Breast epithelium (tissue), 4 donors: ENCODE results near the gene NRXN3. TPM values are rescaled to one million over a fixed set of nuclear protein-coding genes. Genes with fewer than 3 reads are reported as not detected.
"Not testable (repeated sequence)": the region's sequence is repeated elsewhere in the genome, so short reads cannot be mapped to it uniquely, and the experiment has no call there.

Source experiments
- DNase-seq, 2 donors: peaks; one replicate each; pipeline ENCODE4 v3.0.0-alpha.2; 2019; ENCODE audit warnings: low spot score in 2 of 2
- H3K27ac ChIP-seq, 2 donors: fragments of 200-600 bp; sonication (generic) in 1 of 2; one replicate each; pipeline ENCODE4 v1.5.1; 2016 to 2019; ENCODE audit warnings: mild to moderate bottlenecking in 1 of 2
- H3K27me3 ChIP-seq, 2 donors: fragments of 200-600 bp; sonication (generic) in 1 of 2; one replicate each; pipeline versions ENCODE4 v1.5.1 to v1.6.0; 2017 to 2019; ENCODE audit warnings: control low read depth in 1 of 2, mild to moderate bottlenecking in 1 of 2
- H3K36me3 ChIP-seq: fragments of 200-600 bp; one replicate; pipeline ENCODE4 v1.5.1; 2019
- H3K4me1 ChIP-seq, 2 donors: fragments of 200-600 bp; sonication (generic); one replicate each; pipeline ENCODE4 v1.5.1; 2016 to 2019; ENCODE audit warnings: control low read depth in 1 of 2
- H3K4me3 ChIP-seq, 3 donors: fragments of 200-600 bp; sonication (generic); 1 replicate in 2 of 3; 2 replicates in 1 of 3; pipeline ENCODE4 v1.5.1; 2016 to 2019; ENCODE audit warnings: mild to moderate bottlenecking in 3 of 3, moderate library complexity in 2 of 3
- H3K9me3 ChIP-seq, 2 donors: fragments of 200-600 bp; sonication (generic) in 1 of 2; one replicate each; pipeline ENCODE4 v1.5.1; 2016 to 2019; ENCODE audit warnings: control low read depth in 1 of 2
- CTCF ChIP-seq, 3 donors: fragments of 450-650 bp; IDR thresholded peaks; one replicate each; pipeline ENCODE4 v1.5.1; 2016 to 2017; ENCODE audit warnings: antibody characterized with exemption in 3 of 3, mild to moderate bottlenecking in 3 of 3, moderate library complexity in 3 of 3
- POLR2A ChIP-seq: fragments of 450-650 bp; IDR thresholded peaks from one replicate; pipeline ENCODE4 v1.6.1; 2016; ENCODE audit warnings: antibody characterized with exemption, mild to moderate bottlenecking, moderate library complexity
- POLR2AphosphoS5 ChIP-seq, 3 donors: sonication (generic); formaldehyde crosslinking; IDR thresholded peaks; one replicate each; pipeline ENCODE4 v1.6.1; 2017; ENCODE audit warnings: antibody characterized with exemption in 3 of 3
- intact Hi-C: fragments of 100-400 bp; cut with DNase I; formaldehyde crosslinking; loops from one replicate; pipeline ENCODE4 v1.15.1; 2023; ENCODE audit warnings: low total_unique reads
- total RNA-seq, 3 donors: library from RNA; depleted of rRNA; stranded (reverse); fragments of >200 nt; gene quantifications; one replicate each; pipeline ENCODE4 v1.1.0, GENCODE V29; 2016

Gene NRXN3
- total RNA-seq, 3 donors from 2014 or later: 2.9 to 3.6 (median 3.5) TPM

DNA sequence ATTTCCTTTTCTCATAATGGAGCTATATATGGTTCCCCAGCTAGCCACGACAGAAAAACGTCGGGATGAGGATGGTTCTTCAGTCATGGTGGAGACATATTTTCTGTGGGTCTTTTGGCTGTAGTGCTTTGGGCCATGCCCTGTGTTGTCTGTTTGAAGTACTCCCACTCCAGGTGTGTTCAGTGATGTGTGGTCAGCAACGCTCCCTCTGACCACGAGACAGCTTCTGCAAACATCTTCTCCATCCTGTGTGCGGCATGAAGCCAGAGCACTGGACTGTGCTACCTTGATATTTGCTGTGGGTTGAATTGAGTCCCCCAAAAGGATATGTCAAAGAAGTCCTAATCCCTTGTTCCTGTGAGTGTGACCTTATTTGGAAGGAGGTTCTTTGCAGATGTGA, 931.2 kb downstream of the NRXN3 start:
- no peaks in the 10 kb centered on the region for H3K4me1 ChIP-seq
- intact Hi-C loops: no loop called here
- no peak for DNase-seq
- no peak overlapping the region for H3K4me3 ChIP-seq
- H3K9me3 ChIP-seq: no peaks in the 10 kb centered on the region
- H3K36me3 ChIP-seq: no peaks in the 10 kb centered on the region
- H3K27ac ChIP-seq: no peak overlapping the region
- no peaks in the 10 kb centered on the region for H3K27me3 ChIP-seq
- TF ChIP-seq POLR2A: no peak
- TF ChIP-seq POLR2AphosphoS5 (IDR thresholded peaks at IDR 0.05): no peak
- no peak for TF ChIP-seq CTCF (IDR thresholded peaks at IDR 0.05)

DNA sequence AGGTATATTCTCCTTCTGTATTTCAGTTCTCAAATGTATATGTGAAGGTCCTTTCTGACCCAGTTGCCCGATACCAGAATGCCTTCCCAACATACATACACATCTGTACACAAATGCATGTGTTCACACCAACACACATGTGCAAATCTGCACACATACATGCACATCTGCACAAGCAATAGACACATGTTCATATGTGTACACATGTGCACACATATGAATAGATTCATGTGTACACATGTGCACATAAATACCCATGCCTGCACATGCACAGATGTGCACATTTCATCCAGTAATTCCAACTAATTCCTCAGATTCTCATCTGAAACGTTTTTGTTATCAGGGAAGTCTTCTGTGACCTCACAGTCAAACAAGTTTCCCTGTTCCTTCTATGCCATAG, 933.6 kb downstream of the NRXN3 start:
- Histone ChIP-seq H3K27ac (no peak overlapping the region), H3K9me3 (no peaks in the 10 kb centered on the region), H3K27me3 (no peaks in the 10 kb centered on the region), H3K4me1 (no peaks in the 10 kb centered on the region), H3K4me3 (no peak overlapping the region), H3K36me3 (no peaks in the 10 kb centered on the region)
- no peak for TF ChIP-seq POLR2A
- TF ChIP-seq POLR2AphosphoS5 (IDR thresholded peaks at IDR 0.05): no peak
- no peak for TF ChIP-seq CTCF (IDR thresholded peaks at IDR 0.05)
- intact Hi-C loops: no loop called here
- DNase-seq: no peak

- H3K9me3 ChIP-seq, H3K36me3 ChIP-seq, H3K27ac ChIP-seq, intact Hi-C loops, H3K4me1 ChIP-seq, H3K27me3 ChIP-seq, DNase-seq, H3K4me3 ChIP-seq: not testable (repeated sequence)
Observed at GRCh38 chr14:79110564-79110963, 940.4 kb downstream of the NRXN3 start.

GRCh38 chr14:79111987-79112501, 941.9 kb downstream of the NRXN3 start:
- no peaks in the 10 kb centered on the region for H3K36me3 ChIP-seq
- intact Hi-C loops: no loop called here
- no peak overlapping the region for H3K27ac ChIP-seq
- DNase-seq: no peak
- H3K4me1 ChIP-seq: no peaks in the 10 kb centered on the region
- H3K9me3 ChIP-seq: no peaks in the 10 kb centered on the region
- no peak overlapping the region for H3K4me3 ChIP-seq
- no peaks in the 10 kb centered on the region for H3K27me3 ChIP-seq
- TF ChIP-seq POLR2AphosphoS5 (IDR thresholded peaks at IDR 0.05) (no peak), CTCF (IDR thresholded peaks at IDR 0.05) (no peak), POLR2A (no peak)

- no peaks in the 10 kb centered on the region for H3K4me1 ChIP-seq
- H3K36me3 ChIP-seq: no peaks in the 10 kb centered on the region
- H3K9me3 ChIP-seq: no peaks in the 10 kb centered on the region
- no peaks in the 10 kb centered on the region for H3K27me3 ChIP-seq
- no peak for DNase-seq
- no peak overlapping the region for H3K27ac ChIP-seq
- TF ChIP-seq POLR2AphosphoS5 (IDR thresholded peaks at IDR 0.05) (no peak), CTCF (IDR thresholded peaks at IDR 0.05) (no peak), POLR2A (no peak)
- no peak overlapping the region for H3K4me3 ChIP-seq
- intact Hi-C loops: no loop called here
Observed at GRCh38 chr14:79117561-79117960, 947.4 kb downstream of the NRXN3 start.

DNA sequence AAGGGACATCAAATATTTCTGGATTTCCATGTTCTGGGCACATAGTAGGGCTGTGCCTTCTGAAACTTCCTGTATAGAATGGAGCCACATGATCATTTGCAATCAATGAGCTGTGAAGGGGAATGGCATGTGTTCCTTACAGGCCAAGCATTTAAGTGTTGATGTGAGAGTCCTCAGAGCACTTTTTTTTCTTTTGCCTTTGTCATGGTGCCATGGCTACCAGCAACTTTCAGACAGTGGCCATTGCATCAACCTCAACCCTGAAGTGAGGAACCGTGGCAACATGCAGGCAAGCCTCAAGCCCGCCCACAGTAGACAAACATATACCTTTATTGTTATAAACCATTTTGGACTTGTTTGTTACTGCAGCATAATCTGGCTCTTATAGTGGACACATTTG, 948.1 kb downstream of the NRXN3 start:
- TF ChIP-seq CTCF (IDR thresholded peaks at IDR 0.05) (no peak), POLR2A (no peak), POLR2AphosphoS5 (IDR thresholded peaks at IDR 0.05) (no peak)
- no peak overlapping the region for H3K4me3 ChIP-seq
- H3K9me3 ChIP-seq: no peaks in the 10 kb centered on the region
- intact Hi-C loops: no loop called here
- no peaks in the 10 kb centered on the region for H3K27me3 ChIP-seq
- no peak for DNase-seq
- no peaks in the 10 kb centered on the region for H3K4me1 ChIP-seq
- H3K27ac ChIP-seq: no peak overlapping the region
- H3K36me3 ChIP-seq: no peaks in the 10 kb centered on the region
